ENCODE results near the gene LUZP1. TPM values are rescaled to one million over a fixed set of nuclear protein-coding genes. Genes with fewer than 3 reads are reported as not detected.

Gene LUZP1
- total and polyA plus RNA-seq, 2 donors (not counting 1 experiment from before 2014, with no cell fraction given), result 18.8 to 27.2 TPM

- H3K27ac ChIP-seq (ENCODE audit: insufficient read depth, low read length), result no peak overlapping the region
- no peak overlapping the region for H3K9ac ChIP-seq (ENCODE audit: insufficient read depth, low read length)
- no peak overlapping the region for H3K4me3 ChIP-seq (replicated peaks in 1 of 4; ENCODE audit: control extremely low read depth in 1 of 4, insufficient read depth in 1 of 4, low read depth in 3 of 4, low read length in 4 of 4)
- H3K27me3 ChIP-seq (ENCODE audit: control insufficient read depth, insufficient read depth, low read length), result no peaks in the 10 kb centered on the region
- no peaks in the 10 kb centered on the region for H4K20me1 ChIP-seq (ENCODE audit: control insufficient read depth, extremely low read depth, insufficient read depth, low read length)
- H3K4me1 ChIP-seq (ENCODE audit: control insufficient read depth, extremely low read depth, insufficient read depth, low read length), result no peaks in the 10 kb centered on the region
- peaks cover 6% of the 10 kb centered on the region for H3K79me2 ChIP-seq (ENCODE audit: control insufficient read depth, insufficient read depth, low read length)
- no peak overlapping the region for H3K4me2 ChIP-seq (ENCODE audit: extremely low read depth, insufficient read depth, low read length)
- no peak overlapping the region for H2AFZ ChIP-seq (ENCODE audit: low read length)
- H3K9me3 ChIP-seq (ENCODE audit: control insufficient read depth, insufficient read depth, low read depth, low read length), result no peaks in the 10 kb centered on the region
- no peaks in the 10 kb centered on the region for H3K36me3 ChIP-seq (ENCODE audit: control insufficient read depth, insufficient read depth, low read length)
- DNase-seq (ENCODE audit: low read depth in 2 of 2), result no peak
- no peak for TF ChIP-seq EZH2 (IDR thresholded peaks at IDR 0.05; ENCODE audit: low read length, missing control alignments)
- TF ChIP-seq CTCF (conservative IDR thresholded peaks at IDR 0.05 in 1 of 2, IDR thresholded peaks at IDR 0.05 in 1 of 2; ENCODE audit: low read depth in 1 of 2, low read length in 2 of 2), result no peak
Observed at GRCh38 chr1:23040509-23040908, 128.1 kb downstream of the LUZP1 start.

- no peaks in the 10 kb centered on the region for H3K4me1 ChIP-seq (ENCODE audit: control insufficient read depth, extremely low read depth, insufficient read depth, low read length)
- H3K36me3 ChIP-seq (ENCODE audit: control insufficient read depth, insufficient read depth, low read length), result no peaks in the 10 kb centered on the region
- peaks cover 6% of the 10 kb centered on the region for H3K79me2 ChIP-seq (ENCODE audit: control insufficient read depth, insufficient read depth, low read length)
- H3K27me3 ChIP-seq (ENCODE audit: control insufficient read depth, insufficient read depth, low read length), result no peaks in the 10 kb centered on the region
- no peak overlapping the region for H3K4me3 ChIP-seq (replicated peaks in 1 of 4; ENCODE audit: control extremely low read depth in 1 of 4, insufficient read depth in 1 of 4, low read depth in 3 of 4, low read length in 4 of 4)
- H3K9me3 ChIP-seq (ENCODE audit: control insufficient read depth, insufficient read depth, low read depth, low read length), result no peaks in the 10 kb centered on the region
- DNase-seq (ENCODE audit: low read depth in 2 of 2), result no peak
- no peak overlapping the region for H3K9ac ChIP-seq (ENCODE audit: insufficient read depth, low read length)
- TF ChIP-seq EZH2 (IDR thresholded peaks at IDR 0.05; ENCODE audit: low read length, missing control alignments), result no peak
- no peak for TF ChIP-seq CTCF (conservative IDR thresholded peaks at IDR 0.05 in 1 of 2, IDR thresholded peaks at IDR 0.05 in 1 of 2; ENCODE audit: low read depth in 1 of 2, low read length in 2 of 2)
- H3K4me2 ChIP-seq (ENCODE audit: extremely low read depth, insufficient read depth, low read length), result no peak overlapping the region
- no peak overlapping the region for H2AFZ ChIP-seq (ENCODE audit: low read length)
- H3K27ac ChIP-seq (ENCODE audit: insufficient read depth, low read length), result no peak overlapping the region
- no peaks in the 10 kb centered on the region for H4K20me1 ChIP-seq (ENCODE audit: control insufficient read depth, extremely low read depth, insufficient read depth, low read length)
Observed at GRCh38 chr1:23039308-23039826, 129.3 kb downstream of the LUZP1 start.

- Histone ChIP-seq H3K4me3 (replicated peaks in 1 of 4; ENCODE audit: control extremely low read depth in 1 of 4, insufficient read depth in 1 of 4, low read depth in 3 of 4, low read length in 4 of 4) (no peak overlapping the region), H3K4me1 (ENCODE audit: control insufficient read depth, extremely low read depth, insufficient read depth, low read length) (no peaks in the 10 kb centered on the region), H3K9ac (ENCODE audit: insufficient read depth, low read length) (no peak overlapping the region), H4K20me1 (ENCODE audit: control insufficient read depth, extremely low read depth, insufficient read depth, low read length) (no peaks in the 10 kb centered on the region), H3K9me3 (ENCODE audit: control insufficient read depth, insufficient read depth, low read depth, low read length) (no peaks in the 10 kb centered on the region), H3K36me3 (ENCODE audit: control insufficient read depth, insufficient read depth, low read length) (no peaks in the 10 kb centered on the region), H2AFZ (ENCODE audit: low read length) (no peak overlapping the region), H3K4me2 (ENCODE audit: extremely low read depth, insufficient read depth, low read length) (no peak overlapping the region), H3K27ac (ENCODE audit: insufficient read depth, low read length) (no peak overlapping the region), H3K27me3 (ENCODE audit: control insufficient read depth, insufficient read depth, low read length) (no peaks in the 10 kb centered on the region), H3K79me2 (ENCODE audit: control insufficient read depth, insufficient read depth, low read length) (peaks cover 9% of the 10 kb centered on the region)
- TF ChIP-seq CTCF (conservative IDR thresholded peaks at IDR 0.05 in 1 of 2, IDR thresholded peaks at IDR 0.05 in 1 of 2; ENCODE audit: low read depth in 1 of 2, low read length in 2 of 2) (no peak), EZH2 (IDR thresholded peaks at IDR 0.05; ENCODE audit: low read length, missing control alignments) (no peak)
- DNase-seq (ENCODE audit: low read depth in 2 of 2), result peak in 1 of 2 donors; percentile 75
Observed at GRCh38 chr1:23037081-23037740, 131.4 kb downstream of the LUZP1 start.

All from fibroblast of lung (primary cell).